ENCODE data around the gene LPP.

- TF ChIP-seq, protein P1, sequence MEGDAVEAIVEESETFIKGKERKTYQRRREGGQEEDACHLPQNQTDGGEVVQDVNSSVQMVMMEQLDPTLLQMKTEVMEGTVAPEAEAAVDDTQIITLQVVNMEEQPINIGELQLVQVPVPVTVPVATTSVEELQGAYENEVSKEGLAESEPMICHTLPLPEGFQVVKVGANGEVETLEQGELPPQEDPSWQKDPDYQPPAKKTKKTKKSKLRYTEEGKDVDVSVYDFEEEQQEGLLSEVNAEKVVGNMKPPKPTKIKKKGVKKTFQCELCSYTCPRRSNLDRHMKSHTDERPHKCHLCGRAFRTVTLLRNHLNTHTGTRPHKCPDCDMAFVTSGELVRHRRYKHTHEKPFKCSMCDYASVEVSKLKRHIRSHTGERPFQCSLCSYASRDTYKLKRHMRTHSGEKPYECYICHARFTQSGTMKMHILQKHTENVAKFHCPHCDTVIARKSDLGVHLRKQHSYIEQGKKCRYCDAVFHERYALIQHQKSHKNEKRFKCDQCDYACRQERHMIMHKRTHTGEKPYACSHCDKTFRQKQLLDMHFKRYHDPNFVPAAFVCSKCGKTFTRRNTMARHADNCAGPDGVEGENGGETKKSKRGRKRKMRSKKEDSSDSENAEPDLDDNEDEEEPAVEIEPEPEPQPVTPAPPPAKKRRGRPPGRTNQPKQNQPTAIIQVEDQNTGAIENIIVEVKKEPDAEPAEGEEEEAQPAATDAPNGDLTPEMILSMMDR (optimal IDR thresholded peaks at IDR 0.05 in 1 of 3, IDR thresholded peaks at IDR 0.05 in 1 of 3, conservative IDR thresholded peaks at IDR 0.05 in 1 of 3; ENCODE audit: extremely low read depth in 1 of 3, insufficient read depth in 2 of 3, low read length in 3 of 3) = no peak
- TF ChIP-seq EZH2 (IDR thresholded peaks at IDR 0.05; ENCODE audit: low read length) = no peak
These were observed 502.4 kb downstream of the LPP start for GRCh38 chr3:188656196-188656982.

Measured in keratinocyte (primary cell).